DMS53 treated with DMSO at 0.1 percent for 48 hours (cell line): ENCODE measurements around the gene SPDEF.

ENCODE experiments used
- DNase-seq: peaks from one replicate; lab custom pipeline; 2025; ENCODE audit not compliant: unreplicated experiment; lab: John Stamatoyannopoulos, UW

SPDEF gene

GRCh38 chr6:34556031-34556471 lies at the start of gene SPDEF:
SPDEF (minus strand) TSS chr6:34556329; CDS start chr6:34544455, 11,874 bp downstream.
- peak; percentile 35 for DNase-seq

GRCh38 chr6:34603707-34604106 lies 47.6 kb upstream of the SPDEF start:
- DNase-seq: no peak

- DNase-seq: peak; percentile 91
These were observed 46.4 kb upstream of the SPDEF start for GRCh38 chr6:34602318-34603111.

GRCh38 chr6:34601706-34602105 lies 45.6 kb upstream of the SPDEF start:
- DNase-seq: peak; percentile 70

GRCh38 chr6:34600796-34601195 lies 44.7 kb upstream of the SPDEF start:
- DNase-seq: no peak

GRCh38 chr6:34600101-34600500 lies 44.0 kb upstream of the SPDEF start:
- DNase-seq: no peak

- no peak for DNase-seq
These were observed 42.6 kb upstream of the SPDEF start for GRCh38 chr6:34598712-34599111.

- DNase-seq: no peak
These were observed 41.6 kb upstream of the SPDEF start for GRCh38 chr6:34597605-34598353.

GRCh38 chr6:34596798-34597197 lies 40.7 kb upstream of the SPDEF start:
- DNase-seq: no peak

GRCh38 chr6:34595332-34596184 lies 39.4 kb upstream of the SPDEF start:
- no peak for DNase-seq

GRCh38 chr6:34593701-34594100 lies 37.6 kb upstream of the SPDEF start:
- no peak for DNase-seq

GRCh38 chr6:34592208-34592952 lies 36.3 kb upstream of the SPDEF start:
- DNase-seq: no peak

- DNase-seq: no peak
These were observed 33.6 kb upstream of the SPDEF start for GRCh38 chr6:34589691-34590090.

- DNase-seq: no peak
These were observed 33.0 kb upstream of the SPDEF start for GRCh38 chr6:34589140-34589539.

- no peak for DNase-seq
These were observed 31.7 kb upstream of the SPDEF start for GRCh38 chr6:34587851-34588250.

- no peak for DNase-seq
These were observed 31.2 kb upstream of the SPDEF start for GRCh38 chr6:34587325-34587724.

GRCh38 chr6:34586327-34587040 lies 30.4 kb upstream of the SPDEF start:
- DNase-seq: no peak

GRCh38 chr6:34585512-34586061 lies 29.5 kb upstream of the SPDEF start:
- DNase-seq: no peak

GRCh38 chr6:34585108-34585507 lies 29.0 kb upstream of the SPDEF start:
- no peak for DNase-seq

GRCh38 chr6:34584694-34585093 lies 28.6 kb upstream of the SPDEF start:
- no peak for DNase-seq
